GM19035 (cell line): Measurements from ENCODE around the gene UBE4B.

Experiments
- ATAC-seq: cut with Tn5 transposase; IDR thresholded peaks from one replicate; pipeline ENCODE4 v1.9.1; 2021; ENCODE audit not compliant: unreplicated experiment

Gene UBE4B

DNA sequence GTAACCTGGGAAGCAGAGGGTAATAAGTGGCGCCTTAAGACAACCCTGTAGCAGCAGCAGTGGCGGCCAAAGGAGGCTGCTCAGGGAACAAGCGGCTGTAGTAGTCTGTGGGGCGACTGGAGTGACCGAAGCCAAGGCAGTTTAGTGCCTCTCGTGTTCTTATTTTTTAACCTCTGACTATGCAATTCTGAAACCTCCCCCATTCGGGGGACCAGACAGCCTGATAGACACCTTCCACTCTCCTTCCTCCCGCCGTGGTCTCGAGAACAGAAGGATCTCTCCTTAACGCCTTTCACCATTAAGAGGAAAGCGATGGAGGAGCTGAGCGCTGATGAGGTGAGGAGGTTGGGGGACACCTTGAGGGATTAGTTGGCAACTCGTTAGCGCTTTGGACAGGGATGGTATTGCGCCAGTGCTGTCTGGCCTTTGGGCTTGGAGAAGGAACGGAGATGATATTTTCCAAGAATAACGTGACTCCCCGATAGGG, 644 bp downstream of the UBE4B start:
- ATAC-seq, result peak; percentile 18

DNA sequence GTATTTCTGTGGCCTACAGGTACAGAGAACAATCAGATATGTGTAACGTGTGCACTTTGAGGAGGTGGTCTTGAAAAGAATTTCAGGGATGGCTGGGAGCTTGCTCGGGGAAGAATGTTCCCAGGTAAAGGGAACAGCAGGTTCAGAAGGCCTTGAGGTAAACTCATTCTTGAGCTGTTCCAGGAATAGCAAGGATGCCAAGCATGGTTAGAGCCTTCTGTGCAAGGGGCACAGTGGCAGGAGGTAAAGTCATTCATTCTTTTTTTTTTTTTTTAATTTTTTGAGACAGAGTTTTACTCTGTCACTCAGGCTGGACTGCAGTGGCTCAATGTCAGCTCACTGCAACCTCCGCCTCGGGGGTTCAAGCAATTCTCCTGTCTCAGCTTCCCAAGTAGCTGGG, 10.0 kb downstream of the UBE4B start:
- no peak for ATAC-seq

- ATAC-seq, result no peak
Measured at GRCh38 chr1:10045480-10046355, 13.0 kb downstream of the UBE4B start.

- no peak for ATAC-seq
Measured at GRCh38 chr1:10046356-10047085, 13.8 kb downstream of the UBE4B start.

DNA sequence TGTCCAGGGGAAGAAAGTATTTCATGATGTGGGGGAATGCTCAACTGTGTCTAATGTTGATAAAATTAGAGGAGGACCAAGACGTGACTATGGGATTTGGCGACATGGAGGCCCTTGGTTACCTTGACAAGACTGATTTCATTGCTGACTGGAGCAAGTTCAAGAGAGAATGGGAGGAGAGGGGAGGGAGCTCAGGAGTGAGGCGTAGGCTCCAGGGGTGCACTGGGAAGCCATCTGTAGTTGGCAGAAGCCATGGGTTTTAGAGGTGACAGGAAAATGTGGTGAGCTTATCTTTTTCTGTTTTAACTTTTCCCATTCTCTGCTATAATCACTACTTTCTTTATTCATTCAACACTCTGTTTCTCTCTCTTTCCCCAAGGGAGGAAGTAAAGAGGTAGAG, 15.8 kb downstream of the UBE4B start:
- ATAC-seq, result no peak

GRCh38 chr1:10050611-10051010, 17.9 kb downstream of the UBE4B start:
- ATAC-seq, result no peak

GRCh38 chr1:10051656-10052055, 18.9 kb downstream of the UBE4B start:
- no peak for ATAC-seq

GRCh38 chr1:10052347-10052746, 19.6 kb downstream of the UBE4B start:
- no peak for ATAC-seq

- ATAC-seq, result no peak
Measured at GRCh38 chr1:10054465-10054864, 21.7 kb downstream of the UBE4B start.

DNA sequence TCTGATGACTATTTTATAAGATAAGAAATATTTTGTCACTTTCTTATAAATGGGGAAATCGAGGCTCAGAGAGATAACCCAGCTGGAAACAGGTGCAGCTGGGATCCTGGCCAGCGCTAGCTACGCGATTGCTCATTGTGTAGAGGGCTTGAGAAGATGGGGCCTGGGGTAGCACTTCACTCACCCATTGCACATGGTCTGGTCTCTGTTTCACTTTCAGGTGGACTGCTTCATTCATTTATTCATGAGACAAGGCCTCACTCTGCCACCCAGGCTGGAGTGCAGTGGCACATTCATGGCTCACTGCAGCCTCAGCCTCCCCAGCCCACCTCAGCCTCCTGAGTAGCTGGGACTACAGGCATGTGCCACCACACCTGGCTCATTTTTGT, 23.8 kb downstream of the UBE4B start:
- ATAC-seq, result no peak

DNA sequence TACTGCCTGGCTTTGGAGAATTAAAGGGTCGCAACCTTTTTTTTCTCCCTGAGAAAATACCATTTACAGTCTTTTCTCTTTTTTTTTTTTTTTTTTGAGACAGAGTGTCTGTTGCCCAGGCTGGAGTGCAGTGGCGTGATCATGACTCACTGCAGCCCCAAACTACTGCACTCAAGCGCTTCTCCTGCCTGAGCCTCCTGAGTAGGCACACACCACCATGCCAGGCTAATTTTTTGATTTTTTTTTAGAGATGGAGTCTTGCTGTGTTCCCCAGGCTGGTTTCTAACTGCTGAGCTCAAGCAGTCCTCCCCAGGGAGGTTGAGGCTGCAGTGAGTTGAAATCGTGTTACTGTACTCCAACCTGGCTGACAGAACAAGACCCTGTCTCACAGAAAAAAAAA, 24.6 kb downstream of the UBE4B start:
- ATAC-seq, result no peak

GRCh38 chr1:10057796-10058195, 25.0 kb downstream of the UBE4B start:
- no peak for ATAC-seq

GRCh38 chr1:10059342-10059718, 26.6 kb downstream of the UBE4B start:
- ATAC-seq, result no peak

- no peak for ATAC-seq
Measured at GRCh38 chr1:10060311-10061100, 27.7 kb downstream of the UBE4B start.

GRCh38 chr1:10061276-10061675, 28.5 kb downstream of the UBE4B start:
- ATAC-seq, result no peak

DNA sequence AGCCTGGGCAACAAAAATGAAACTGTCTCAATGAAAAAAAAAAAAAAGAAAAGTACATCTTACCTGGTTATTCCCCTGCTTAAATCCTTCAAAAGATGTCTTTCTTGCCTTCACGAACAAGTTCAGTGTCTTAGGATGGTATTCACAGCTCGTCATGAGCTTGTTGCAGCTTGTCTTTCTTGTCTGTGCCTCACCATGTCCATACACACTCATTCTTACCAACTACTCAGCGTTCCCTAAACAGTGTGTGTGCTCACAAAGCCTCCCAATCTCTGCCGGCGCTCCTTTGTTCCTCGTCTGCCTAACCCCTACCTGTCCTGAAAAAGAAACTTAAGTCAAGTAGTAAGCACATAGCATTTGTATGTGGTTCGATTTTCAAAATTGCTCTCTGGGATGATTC, 31.1 kb downstream of the UBE4B start:
- no peak for ATAC-seq

GRCh38 chr1:10064416-10065343, 31.9 kb downstream of the UBE4B start:
- ATAC-seq, result no peak

GRCh38 chr1:10065344-10065685, 32.6 kb downstream of the UBE4B start:
- no peak for ATAC-seq

- ATAC-seq, result no peak
Measured at GRCh38 chr1:10065760-10066159, 33.0 kb downstream of the UBE4B start.

DNA sequence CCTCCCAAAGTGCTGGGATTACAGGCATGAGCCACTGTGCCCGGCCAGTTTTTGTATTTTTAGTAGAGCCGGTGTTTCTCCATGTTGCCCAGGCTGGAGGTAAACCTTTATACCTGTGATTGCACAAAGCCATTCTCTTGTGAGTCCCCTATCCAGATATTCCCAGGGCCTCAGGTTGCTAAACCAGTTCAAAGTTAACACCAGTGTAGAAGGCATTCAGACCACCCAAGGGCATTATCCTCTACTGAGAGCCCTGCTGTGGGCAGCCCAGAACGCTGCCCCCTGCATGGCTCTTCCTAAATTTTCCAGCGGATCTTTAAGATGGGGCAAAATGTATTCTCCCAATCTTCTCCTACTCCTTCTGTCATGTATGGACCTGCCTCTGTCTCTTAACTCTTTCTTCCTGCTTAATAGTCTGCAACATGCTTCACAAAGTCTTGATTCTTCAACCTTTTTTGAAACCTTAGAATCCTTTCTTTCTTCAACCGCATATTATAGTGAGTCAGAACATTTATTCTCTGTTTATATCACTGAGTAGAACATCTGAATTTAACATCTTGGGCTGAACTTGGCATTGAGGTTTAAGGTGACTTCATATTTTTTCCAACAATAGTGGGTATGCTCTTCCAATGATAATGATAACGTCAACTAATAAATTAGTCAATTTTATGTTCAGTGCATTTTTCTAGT, 36.0 kb downstream of the UBE4B start:
- ATAC-seq, result no peak
